ENCODE data around the gene SORCS1. TPM values are rescaled to one million over a fixed set of nuclear protein-coding genes. Genes with fewer than 3 reads are reported as not detected.
A peak's percentile ranks its signal among the peaks of the same experiment; 100 is the strongest.

The SORCS1 gene
- total RNA-seq, 6 experiments from 2014 or later, result 0.04 to 0.16 (median 0.09) TPM; not detected in 2

DNA sequence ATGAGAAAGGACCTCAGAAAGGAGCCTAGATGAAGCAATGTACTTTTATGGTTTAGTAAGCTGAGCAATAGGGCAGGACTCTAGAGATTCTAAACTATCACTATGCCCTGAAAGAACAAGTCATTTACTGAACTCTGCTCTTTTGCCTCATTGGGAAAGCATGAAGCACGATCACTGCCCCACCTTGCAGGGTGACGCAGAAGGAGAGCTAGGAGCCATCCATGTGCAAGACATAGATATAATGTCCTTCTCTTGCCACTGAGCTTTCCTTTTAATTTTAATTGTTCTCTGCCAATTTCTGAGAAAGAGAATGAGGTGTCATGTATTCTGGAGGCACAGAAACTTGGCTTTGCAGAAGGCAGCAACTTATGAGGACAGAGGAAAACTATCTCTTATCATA is 108.3 kb downstream of the SORCS1 start:
- Histone ChIP-seq H3K9me3 (no peaks in the 10 kb centered on the region), H3K4me1 (peaks cover 0 to 31% (median 9%) of the 10 kb centered on the region in 4 donors), H3K4me3 (no peak overlapping the region), H3K27ac (peak overlapping the region in 1 of 3 donors; percentile 78), H3K27me3 (no peaks in the 10 kb centered on the region), H3K36me3 (no peaks in the 10 kb centered on the region)
- intact Hi-C loops (cut with DNase I), result no loop called here
- ATAC-seq, result peak; percentile 77 to 83 (median 78)
- TF ChIP-seq, protein P1, sequence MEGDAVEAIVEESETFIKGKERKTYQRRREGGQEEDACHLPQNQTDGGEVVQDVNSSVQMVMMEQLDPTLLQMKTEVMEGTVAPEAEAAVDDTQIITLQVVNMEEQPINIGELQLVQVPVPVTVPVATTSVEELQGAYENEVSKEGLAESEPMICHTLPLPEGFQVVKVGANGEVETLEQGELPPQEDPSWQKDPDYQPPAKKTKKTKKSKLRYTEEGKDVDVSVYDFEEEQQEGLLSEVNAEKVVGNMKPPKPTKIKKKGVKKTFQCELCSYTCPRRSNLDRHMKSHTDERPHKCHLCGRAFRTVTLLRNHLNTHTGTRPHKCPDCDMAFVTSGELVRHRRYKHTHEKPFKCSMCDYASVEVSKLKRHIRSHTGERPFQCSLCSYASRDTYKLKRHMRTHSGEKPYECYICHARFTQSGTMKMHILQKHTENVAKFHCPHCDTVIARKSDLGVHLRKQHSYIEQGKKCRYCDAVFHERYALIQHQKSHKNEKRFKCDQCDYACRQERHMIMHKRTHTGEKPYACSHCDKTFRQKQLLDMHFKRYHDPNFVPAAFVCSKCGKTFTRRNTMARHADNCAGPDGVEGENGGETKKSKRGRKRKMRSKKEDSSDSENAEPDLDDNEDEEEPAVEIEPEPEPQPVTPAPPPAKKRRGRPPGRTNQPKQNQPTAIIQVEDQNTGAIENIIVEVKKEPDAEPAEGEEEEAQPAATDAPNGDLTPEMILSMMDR (IDR thresholded peaks at IDR 0.05), result no peak
- no peak for TF ChIP-seq POLR2A (IDR thresholded peaks at IDR 0.05)
- 27% methylated on average over 2 of the region's 2 CpGs for WGBS (ENCODE audit: insufficient coverage, low coverage, low lambda C conversion rate, missing lambda C conversion rate)
- peak; percentile 26 to 77 (median 69) for DNase-seq

DNA sequence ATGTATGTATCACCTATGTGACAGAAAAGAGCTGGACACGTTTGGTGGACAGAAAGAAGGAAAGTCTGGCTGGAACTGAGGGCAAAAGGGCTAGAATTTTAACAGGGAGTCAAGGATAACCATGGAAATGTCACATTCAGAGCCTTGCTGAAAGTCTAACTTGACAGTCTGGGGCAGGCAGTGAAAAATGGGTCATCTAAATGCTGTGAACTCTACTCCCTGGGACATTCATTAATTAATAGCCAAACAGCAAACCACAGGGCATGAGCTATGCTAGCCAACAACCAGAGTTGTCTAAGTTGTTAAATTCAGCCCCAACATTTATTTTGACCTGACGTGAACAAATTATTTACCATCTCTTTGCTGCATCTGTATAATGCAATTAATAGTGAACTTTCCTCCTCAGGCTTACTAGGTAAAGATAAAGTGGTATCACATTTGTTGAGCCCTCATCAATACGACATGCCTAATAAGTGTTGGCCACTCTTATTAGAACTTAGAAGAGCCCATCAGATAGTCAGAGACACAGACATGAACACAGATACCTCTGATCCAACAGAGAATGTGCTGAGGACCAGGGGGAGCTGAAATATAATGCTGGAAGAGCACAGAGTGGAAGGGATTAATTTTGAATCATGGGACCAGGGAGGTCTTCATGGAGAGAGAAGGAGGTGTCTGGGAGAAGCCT is 109.9 kb downstream of the SORCS1 start:
- no peaks in the 10 kb centered on the region for H3K9me3 ChIP-seq
- no peak overlapping the region for H3K4me3 ChIP-seq
- WGBS (ENCODE audit: insufficient coverage, low coverage, low lambda C conversion rate, missing lambda C conversion rate), result 26% methylated on average over 3 of the region's 3 CpGs
- H3K36me3 ChIP-seq, result no peaks in the 10 kb centered on the region
- ATAC-seq, result peak; percentile 89 to 96 (median 93)
- TF ChIP-seq POLR2A (IDR thresholded peaks at IDR 0.05), result no peak
- TF ChIP-seq, protein P1 (IDR thresholded peaks at IDR 0.05), result no peak
- no peaks in the 10 kb centered on the region for H3K27me3 ChIP-seq
- DNase-seq, result peak in 2 of 3 donors; percentile 18 to 74
- H3K27ac ChIP-seq, result peak overlapping the region in 2 of 3 donors; percentile 45 to 78
- H3K4me1 ChIP-seq, result peaks cover 0 to 31% (median 9%) of the 10 kb centered on the region in 4 donors
- intact Hi-C loops (cut with DNase I), result no loop called here

DNA sequence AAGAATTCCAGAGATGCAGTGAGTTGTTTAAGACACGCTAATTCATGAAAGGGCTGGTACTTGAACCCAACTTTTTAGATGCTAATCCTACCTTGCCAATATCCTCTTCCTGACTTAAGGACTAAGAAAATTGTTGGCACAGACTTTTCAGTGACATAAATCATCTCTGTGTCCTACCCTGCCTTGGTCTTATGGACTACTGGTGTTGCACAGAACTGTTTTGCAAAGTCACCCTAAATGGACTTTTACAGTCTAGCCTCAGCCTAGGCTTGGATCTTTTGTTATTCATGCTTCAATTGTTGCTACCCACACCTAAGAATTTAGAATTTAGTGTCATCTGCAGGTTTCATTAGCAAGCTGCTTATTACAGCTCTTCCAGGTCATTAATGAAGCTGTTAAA is 112.7 kb downstream of the SORCS1 start:
- no peak for DNase-seq

DNA sequence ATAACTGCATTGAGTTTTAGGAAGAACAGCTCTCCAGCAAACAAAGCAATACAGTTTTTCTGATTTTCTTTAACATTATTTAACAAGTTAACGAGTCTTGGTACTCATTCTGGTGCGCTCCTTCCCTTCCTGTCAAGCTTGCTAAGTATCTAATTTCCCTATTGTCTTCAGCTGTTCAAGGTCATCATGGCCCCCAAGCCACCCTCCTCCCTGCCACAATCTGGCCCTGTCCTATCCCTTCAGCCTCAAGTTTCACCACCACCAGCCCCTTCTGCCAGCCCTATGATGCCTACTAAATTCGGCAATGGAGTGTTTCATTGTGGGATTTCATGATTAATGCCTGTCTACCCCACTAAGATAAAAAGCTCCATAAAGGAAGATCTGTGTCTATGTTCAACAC is 121.0 kb downstream of the SORCS1 start:
- intact Hi-C loops (cut with DNase I), result no loop called here
- 60% methylated on average over 3 of the region's 3 CpGs for WGBS (ENCODE audit: insufficient coverage, low coverage, low lambda C conversion rate, missing lambda C conversion rate)
- ATAC-seq (no peak), DNase-seq (no peak)
- H3K27me3 ChIP-seq, result no peaks in the 10 kb centered on the region
- TF ChIP-seq, protein P1 (IDR thresholded peaks at IDR 0.05), result no peak
- no peak for TF ChIP-seq POLR2A (IDR thresholded peaks at IDR 0.05)
- H3K4me3 ChIP-seq, result no peak overlapping the region
- H3K27ac ChIP-seq, result no peak overlapping the region
- no peaks in the 10 kb centered on the region for H3K36me3 ChIP-seq
- no peaks in the 10 kb centered on the region for H3K4me1 ChIP-seq
- no peaks in the 10 kb centered on the region for H3K9me3 ChIP-seq

More for the DNA sequence above, 112.7 kb downstream of the SORCS1 start:
- Histone ChIP-seq H3K27me3 (no peaks in the 10 kb centered on the region), H3K27ac (no peak overlapping the region), H3K36me3 (no peaks in the 10 kb centered on the region), H3K4me1 (peaks cover 0 to 28% (median 9%) of the 10 kb centered on the region in 4 donors), H3K9me3 (no peaks in the 10 kb centered on the region), H3K4me3 (no peak overlapping the region)
- 92% methylated on average over 1 of the region's 1 CpG for WGBS (ENCODE audit: insufficient coverage, low coverage, low lambda C conversion rate, missing lambda C conversion rate)
- no peak for TF ChIP-seq POLR2A (IDR thresholded peaks at IDR 0.05)
- TF ChIP-seq, protein P1 (IDR thresholded peaks at IDR 0.05), result no peak
- ATAC-seq, result no peak
- intact Hi-C loops (cut with DNase I), result no loop called here

Measured in right lobe of liver (tissue), 6 donors.